ENCODE measurements around the gene LHB. TPM values are rescaled to one million over a fixed set of nuclear protein-coding genes. Genes with fewer than 3 reads are reported as not detected.

The LHB gene
- total RNA-seq, 1 experiment from 2014 or later = not detected

GRCh38 chr19:48994035-48994386 lies 22.9 kb downstream of the LHB start:
- ATAC-seq (no peak), DNase-seq (no peak)
- Histone ChIP-seq H3F3A (ENCODE audit: low read length, unreplicated experiment) (no peaks in the 10 kb centered on the region), H3K36me3 (ENCODE audit: low read depth, low read length) (no peaks in the 10 kb centered on the region), H3K9me2 (replicated peaks; ENCODE audit: low read length) (no peaks in the 10 kb centered on the region), H3K4me3 (ENCODE audit: low read length) (peak overlapping the region; percentile 93), H3K4me1 (ENCODE audit: insufficient read depth, low read length) (peaks cover 6% of the 10 kb centered on the region; the same call in 1 of the 2 replicates), H2AFZ (ENCODE audit: low read length) (peak overlapping the region; percentile 67), H3K4me2 (ENCODE audit: low read length) (peak overlapping the region; percentile 91), H3K79me2 (ENCODE audit: low read length) (peaks cover 76% of the 10 kb centered on the region), H3K27ac (ENCODE audit: low read length) (peak overlapping the region; percentile 25), H3K9ac (ENCODE audit: low read length) (peak overlapping the region; percentile 89), H4K20me1 (ENCODE audit: low read length) (0 out of 2 replicates have a peak, but pooled peaks cover 4% of the 10 kb centered on the region), H3K9me3 (ENCODE audit: low read length) (no peaks in the 10 kb centered on the region), H3K27me3 (ENCODE audit: low read length) (no peaks in the 10 kb centered on the region)
- ChIA-PET CTCF (interaction anchor here (0.7 to 1.3 kb wide), 6 partner anchors 15 to 182 kb away, joined by 3 to 7 read pairs (median 4); no protein-coding TSS in a partner anchor), POLR2A (ENCODE audit: unreplicated experiment) (interaction anchor here (0.5 to 0.6 kb wide), 4 partner anchors 12 to 418 kb away, joined by 3 to 8 read pairs (median 3); partner anchors contain the start of gene DHDH)
- intact Hi-C loops (cut with micrococcal nuclease) = loop anchor here (10.0 kb wide), 1 partner anchor 81 kb away; the partner anchor contains the start of gene KCNA7
- no peak for TF ChIP-seq EZH2phosphoT487 (IDR thresholded peaks at IDR 0.05; ENCODE audit: borderline replicate concordance, low read length)
- TF ChIP-seq CTCF (conservative IDR thresholded peaks at IDR 0.05; ENCODE audit: low read depth, low read length) = no peak
- no peak for TF ChIP-seq EZH2 (IDR thresholded peaks at IDR 0.05; ENCODE audit: low read length, unreplicated experiment)
- TSS peak; percentile 79 for BruUV-seq (replicated peaks)

- ATAC-seq (peak; percentile 92), DNase-seq (peak; percentile 98)
- Histone ChIP-seq H3K4me1 (ENCODE audit: insufficient read depth, low read length) (peaks cover 6% of the 10 kb centered on the region; the same call in 1 of the 2 replicates), H3K9me3 (ENCODE audit: low read length) (no peaks in the 10 kb centered on the region), H3F3A (ENCODE audit: low read length, unreplicated experiment) (no peaks in the 10 kb centered on the region), H3K9ac (ENCODE audit: low read length) (peak within 1 kb of the TSS; percentile 89), H2AFZ (ENCODE audit: low read length) (peak within 1 kb of the TSS; percentile 73), H3K4me2 (ENCODE audit: low read length) (peak within 1 kb of the TSS; percentile 98), H3K36me3 (ENCODE audit: low read depth, low read length) (no peaks in the 10 kb centered on the region), H3K9me2 (replicated peaks; ENCODE audit: low read length) (no peaks in the 10 kb centered on the region), H3K27me3 (ENCODE audit: low read length) (no peaks in the 10 kb centered on the region), H3K4me3 (ENCODE audit: low read length) (peak within 1 kb of the TSS; percentile 93), H4K20me1 (ENCODE audit: low read length) (0 out of 2 replicates have a peak, but pooled peaks cover 4% of the 10 kb centered on the region), H3K27ac (ENCODE audit: low read length) (peak within 1 kb of the TSS; percentile 36), H3K79me2 (ENCODE audit: low read length) (peaks cover 76% of the 10 kb centered on the region)
- no peak for TF ChIP-seq EZH2phosphoT487 (IDR thresholded peaks at IDR 0.05; ENCODE audit: borderline replicate concordance, low read length)
- TF ChIP-seq CTCF (conservative IDR thresholded peaks at IDR 0.05; ENCODE audit: low read depth, low read length) = peak; percentile 72
- no TSS peak for BruUV-seq (replicated peaks)
- ChIA-PET CTCF (interaction anchor here (0.5 to 1.3 kb wide), 16 partner anchors 10 to 802 kb away, joined by 3 to 9 read pairs (median 3); partner anchors contain the start of gene HRC), POLR2A (ENCODE audit: unreplicated experiment) (interaction anchor here (0.5 to 0.9 kb wide), 15 partner anchors 10 to 754 kb away, joined by 3 to 8 read pairs (median 4); partner anchors contain the start of genes BAX, CGB7 and DHDH)
- intact Hi-C loops (cut with micrococcal nuclease) = loop anchor here (10.0 kb wide), 1 partner anchor 81 kb away; the partner anchor contains the start of gene KCNA7
These were observed 23.5 kb downstream of the LHB start, which contains the start of the genes GYS1 and RUVBL2 for GRCh38 chr19:48993175-48994034. GYS1 (minus strand) TSS chr19:48993309; CDS start chr19:48993112, 197 bp downstream. RUVBL2 (plus strand) TSS chr19:48993887; CDS start chr19:48993912, 25 bp downstream.

All from PC-3 (cell line).